Parathyroid adenoma (tissue), 2 donors: ENCODE results near the gene RBBP8NL.

ENCODE experiments used
- H2AFZ ChIP-seq: fragments of 300-600 bp; sonication (generic); one replicate; pipeline ENCODE4 v1.7.0; 2017; ENCODE audit warnings: antibody characterized with exemption, mild to moderate bottlenecking
- H3K27ac ChIP-seq: fragments of 300-600 bp; sonication (generic); one replicate; pipeline ENCODE4 v1.7.0; 2017
- H3K27me3 ChIP-seq: fragments of 300-600 bp; sonication (generic); one replicate; pipeline ENCODE4 v1.7.0; 2017; ENCODE audit warnings: low read length; ENCODE audit not compliant: control insufficient read depth, insufficient read depth
- H3K36me3 ChIP-seq: fragments of 300-600 bp; sonication (generic); one replicate; pipeline ENCODE4 v1.7.0; 2017; ENCODE audit warnings: low read length; ENCODE audit not compliant: control insufficient read depth, insufficient read depth
- H3K4me1 ChIP-seq: fragments of 300-600 bp; sonication (generic); one replicate; pipeline ENCODE4 v1.7.0; 2017; ENCODE audit warnings: control low read depth
- H3K4me2 ChIP-seq: fragments of 300-600 bp; sonication (generic); one replicate; pipeline ENCODE4 v1.7.0; 2017; ENCODE audit warnings: low read length
- H3K4me3 ChIP-seq: fragments of 300-600 bp; sonication (generic); one replicate; pipeline ENCODE4 v1.7.0; 2017; ENCODE audit warnings: low read depth, low read length
- H3K79me2 ChIP-seq: fragments of 300-600 bp; sonication (generic); one replicate; pipeline ENCODE4 v1.7.0; 2017; ENCODE audit warnings: control low read depth
- H3K9ac ChIP-seq: fragments of 300-600 bp; sonication (generic); one replicate; pipeline ENCODE4 v1.7.0; 2017; ENCODE audit warnings: mild to moderate bottlenecking
- H3K9me3 ChIP-seq: fragments of 300-600 bp; sonication (generic); one replicate; pipeline ENCODE4 v1.7.0; 2017; ENCODE audit warnings: low read length; ENCODE audit not compliant: control insufficient read depth
- CTCF ChIP-seq: fragments of 300-600 bp; sonication (generic); IDR thresholded peaks from one replicate; pipeline ENCODE4 v1.7.0; 2017; ENCODE audit warnings: antibody characterized with exemption, mild to moderate bottlenecking
- donor health status: primary hyperparathyroidism.

The RBBP8NL gene

DNA sequence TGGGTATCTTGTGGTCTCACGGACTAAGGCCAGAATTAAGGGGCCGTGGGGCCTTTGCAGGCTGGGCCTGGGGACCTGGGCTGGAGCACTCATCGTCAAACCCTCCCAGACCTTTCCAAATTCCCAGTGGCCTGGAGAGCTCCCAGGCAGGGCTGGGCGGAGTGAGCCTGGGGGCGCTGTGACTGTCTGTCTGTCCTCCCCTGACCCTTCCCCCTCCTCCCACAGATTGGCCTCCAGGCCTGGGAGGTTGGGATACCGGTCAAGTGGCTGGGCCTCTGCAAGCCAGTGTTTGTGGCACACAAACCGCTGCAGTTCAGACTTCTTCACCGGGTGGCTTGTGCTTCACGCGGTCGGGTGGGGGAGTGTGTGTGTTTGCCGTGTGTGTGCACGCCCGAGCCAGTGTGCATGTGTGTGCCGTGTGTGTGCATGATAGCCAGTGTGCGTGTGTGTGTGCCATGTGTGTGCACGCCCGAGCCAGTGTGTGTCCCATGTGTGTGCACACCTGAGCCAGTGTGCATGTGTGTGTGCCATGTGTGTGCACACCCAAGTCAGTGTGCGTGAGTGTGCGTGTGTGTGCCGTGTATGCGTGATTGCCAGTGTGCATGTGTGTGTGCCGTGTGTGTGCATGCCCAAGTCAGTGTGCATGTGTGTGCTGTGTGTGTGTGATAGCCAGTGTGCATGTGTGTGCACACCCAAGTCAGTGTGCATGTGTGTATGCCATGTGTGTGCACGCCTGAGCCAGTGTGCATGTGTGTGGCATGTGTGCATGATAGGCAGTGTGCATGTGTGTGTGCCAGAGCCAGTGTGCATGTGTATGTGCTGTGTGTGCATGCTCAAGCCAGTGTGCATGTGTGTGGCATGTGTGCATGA, 6.3 kb downstream of the RBBP8NL start:
- Histone ChIP-seq H3K4me2 (no peak overlapping the region), H2AFZ (no peak overlapping the region), H3K4me3 (no peak overlapping the region), H3K27ac (no peak overlapping the region), H3K79me2 (no peaks in the 10 kb centered on the region), H3K9ac (no peak overlapping the region), H3K27me3 (no peaks in the 10 kb centered on the region), H3K9me3 (no peaks in the 10 kb centered on the region), H3K36me3 (no peaks in the 10 kb centered on the region), H3K4me1 (peaks cover 10% of the 10 kb centered on the region)
- no peak for TF ChIP-seq CTCF

DNA sequence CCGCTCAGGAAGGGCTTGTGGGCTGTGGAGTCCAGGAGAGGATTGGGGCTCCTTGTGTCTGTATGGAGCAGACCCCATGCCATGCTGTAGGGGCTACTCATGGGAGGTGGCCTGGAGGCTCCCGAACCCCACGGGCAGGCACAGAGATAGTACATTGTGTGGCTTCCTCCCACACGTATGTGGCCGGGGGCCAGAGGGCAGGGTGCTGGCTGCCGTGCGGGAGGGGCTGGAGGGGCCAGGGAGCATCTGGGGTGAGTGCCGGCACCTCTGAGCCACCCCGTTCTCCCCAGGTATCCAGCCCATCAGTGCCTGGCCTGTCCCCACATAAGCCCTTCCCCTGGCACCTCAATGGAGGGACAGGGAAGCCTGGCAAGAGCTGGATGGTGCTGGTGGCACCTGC, 7.6 kb downstream of the RBBP8NL start:
- Histone ChIP-seq H3K36me3 (no peaks in the 10 kb centered on the region), H3K9ac (no peak overlapping the region), H3K27ac (no peak overlapping the region), H3K4me3 (no peak overlapping the region), H3K4me2 (no peak overlapping the region), H2AFZ (no peak overlapping the region), H3K9me3 (no peaks in the 10 kb centered on the region), H3K79me2 (no peaks in the 10 kb centered on the region), H3K4me1 (peaks cover 4% of the 10 kb centered on the region), H3K27me3 (no peaks in the 10 kb centered on the region)
- no peak for TF ChIP-seq CTCF

DNA sequence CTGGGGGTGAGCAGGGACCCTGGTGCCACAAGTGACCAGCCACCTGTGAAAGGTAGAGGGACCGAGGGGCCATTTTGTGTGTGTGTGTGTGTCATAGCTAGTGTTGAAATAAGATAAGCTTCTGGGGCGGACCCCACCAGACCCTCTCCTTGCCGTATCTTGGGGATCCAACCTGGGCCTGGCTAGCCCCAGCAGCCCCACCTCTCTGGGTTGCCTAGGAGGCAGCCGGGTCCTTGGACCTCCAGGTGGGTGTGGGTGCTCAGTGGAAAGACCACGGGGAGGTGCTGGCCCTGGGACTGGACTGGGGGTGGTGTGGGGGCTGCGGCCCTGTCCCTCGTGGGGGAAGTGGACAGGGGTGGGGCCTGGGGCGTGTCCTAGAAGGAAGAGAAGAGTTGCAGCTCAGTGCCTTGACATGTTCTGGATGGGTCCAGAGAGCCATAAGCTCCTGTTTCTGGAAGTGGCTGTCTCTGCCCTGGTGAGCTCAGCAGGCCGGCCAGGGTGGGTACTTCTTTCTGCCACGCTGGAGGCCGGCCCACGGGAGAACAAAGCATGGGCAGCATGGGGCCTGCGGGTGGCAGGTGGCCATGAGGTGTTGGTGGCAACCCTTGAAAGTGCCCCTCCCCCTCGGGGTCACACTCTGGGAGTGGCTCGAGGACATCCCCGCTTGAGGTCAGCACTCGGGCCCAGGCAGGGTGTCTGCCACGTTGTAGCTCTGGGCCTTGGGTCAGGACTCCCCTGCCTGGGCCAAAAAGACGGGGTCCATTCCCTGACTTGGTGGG, 8.4 kb downstream of the RBBP8NL start:
- Histone ChIP-seq H3K27me3 (no peaks in the 10 kb centered on the region), H3K4me3 (no peak overlapping the region), H2AFZ (no peak overlapping the region), H3K79me2 (no peaks in the 10 kb centered on the region), H3K27ac (no peak overlapping the region), H3K4me2 (no peak overlapping the region), H3K9me3 (no peaks in the 10 kb centered on the region), H3K4me1 (peaks cover 3% of the 10 kb centered on the region), H3K9ac (no peak overlapping the region), H3K36me3 (no peaks in the 10 kb centered on the region)
- TF ChIP-seq CTCF: no peak

DNA sequence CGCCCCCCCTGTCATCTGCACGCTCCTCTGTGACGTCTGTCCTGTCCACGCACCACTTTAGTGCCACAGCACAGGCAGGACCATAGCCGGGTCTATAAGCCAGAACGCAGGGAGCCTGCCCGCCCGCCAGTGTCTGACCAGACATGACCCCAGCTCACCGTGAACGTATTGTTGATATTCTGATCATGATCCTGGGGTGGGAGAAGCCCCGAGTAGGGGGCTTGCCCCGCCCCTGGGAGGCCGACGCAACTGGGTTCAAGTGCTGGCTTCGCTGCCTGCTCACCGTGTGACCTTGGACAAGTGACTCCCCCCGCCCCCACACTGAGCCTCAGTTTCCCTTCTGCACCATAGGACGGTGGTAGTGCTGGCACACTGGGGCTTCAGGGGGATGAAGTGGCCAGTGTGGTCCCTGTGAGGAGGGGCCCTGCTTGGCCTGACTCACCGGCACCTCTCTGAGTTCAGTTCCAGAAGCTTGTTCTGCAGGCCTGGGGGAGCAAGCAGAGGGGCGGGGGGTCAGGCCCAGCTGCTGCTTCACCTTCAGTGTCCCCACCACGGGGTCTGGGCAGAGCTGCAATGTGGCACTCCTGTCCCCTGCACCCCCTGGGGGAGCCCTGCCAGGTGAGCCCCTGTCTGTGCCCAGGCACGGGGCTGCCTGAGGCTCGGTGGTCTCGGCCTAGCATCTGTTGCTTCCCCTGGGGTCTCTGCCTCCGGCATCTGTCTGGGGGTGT, 9.2 kb downstream of the RBBP8NL start:
- no peak for TF ChIP-seq CTCF
- Histone ChIP-seq H2AFZ (no peak overlapping the region), H3K4me3 (no peak overlapping the region), H3K4me1 (no peaks in the 10 kb centered on the region), H3K79me2 (no peaks in the 10 kb centered on the region), H3K27ac (no peak overlapping the region), H3K9ac (no peak overlapping the region), H3K27me3 (no peaks in the 10 kb centered on the region), H3K4me2 (no peak overlapping the region), H3K9me3 (no peaks in the 10 kb centered on the region), H3K36me3 (no peaks in the 10 kb centered on the region)
